Measurements from ENCODE around the gene VSIG10.
"Not testable (repeated sequence)": the region's sequence is repeated elsewhere in the genome, so short reads cannot be mapped to it uniquely, and the experiment has no call there.

Gene VSIG10

GRCh38 chr12:118036672-118037411 lies 67.0 kb downstream of the VSIG10 start:
- DNase-seq: no peak
- Mint-ChIP-seq H3K4me3 (no peak overlapping the region), H3K9me3 (no peaks in the 10 kb centered on the region), H3K36me3 (ENCODE audit: low read depth) (peaks cover 95% of the 10 kb centered on the region), H3K27me3 (no peaks in the 10 kb centered on the region), H3K4me1 (ENCODE audit: low read depth) (peaks cover 73% of the 10 kb centered on the region), H3K27ac (peak overlapping the region; percentile 98)

- peak; percentile 65 for DNase-seq
- peaks cover 94% of the 10 kb centered on the region for H3K36me3 Mint-ChIP-seq (ENCODE audit: low read depth)
- no peaks in the 10 kb centered on the region for H3K27me3 Mint-ChIP-seq
- H3K4me1 Mint-ChIP-seq (ENCODE audit: low read depth): peaks cover 72% of the 10 kb centered on the region
- peak overlapping the region; percentile 98 for H3K27ac Mint-ChIP-seq
- peak overlapping the region; percentile 27 for H3K4me3 Mint-ChIP-seq
- H3K9me3 Mint-ChIP-seq: no peaks in the 10 kb centered on the region
Measured at GRCh38 chr12:118035190-118036041, 68.4 kb downstream of the VSIG10 start.

- no peak for DNase-seq
- no peaks in the 10 kb centered on the region for H3K9me3 Mint-ChIP-seq
- no peaks in the 10 kb centered on the region for H3K27me3 Mint-ChIP-seq
- H3K4me1 Mint-ChIP-seq (ENCODE audit: low read depth): peaks cover 73% of the 10 kb centered on the region
- peak overlapping the region; percentile 98 for H3K27ac Mint-ChIP-seq
- peak overlapping the region; percentile 31 for H3K4me3 Mint-ChIP-seq
- peaks cover 97% of the 10 kb centered on the region for H3K36me3 Mint-ChIP-seq (ENCODE audit: low read depth)
Measured at GRCh38 chr12:118034429-118035189, 69.2 kb downstream of the VSIG10 start.

- Mint-ChIP-seq H3K36me3 (ENCODE audit: low read depth) (peaks cover 98% of the 10 kb centered on the region), H3K27me3 (no peaks in the 10 kb centered on the region), H3K4me3 (peak overlapping the region; percentile 31), H3K9me3 (no peaks in the 10 kb centered on the region), H3K4me1 (ENCODE audit: low read depth) (peaks cover 75% of the 10 kb centered on the region), H3K27ac (peak overlapping the region; percentile 98)
- DNase-seq: no peak
Measured at GRCh38 chr12:118033902-118034301, 69.9 kb downstream of the VSIG10 start.

GRCh38 chr12:118033323-118033722 lies 70.5 kb downstream of the VSIG10 start:
- Mint-ChIP-seq H3K27me3 (no peaks in the 10 kb centered on the region), H3K27ac (peak overlapping the region; percentile 98)

GRCh38 chr12:118032188-118032587 lies 71.6 kb downstream of the VSIG10 start:
- no peak overlapping the region for H3K4me3 Mint-ChIP-seq
- H3K4me1 Mint-ChIP-seq (ENCODE audit: low read depth): peaks cover 67% of the 10 kb centered on the region
- no peaks in the 10 kb centered on the region for H3K9me3 Mint-ChIP-seq
- peaks cover 98% of the 10 kb centered on the region for H3K36me3 Mint-ChIP-seq (ENCODE audit: low read depth)
- peak overlapping the region; percentile 83 for H3K27ac Mint-ChIP-seq
- DNase-seq: no peak
- H3K27me3 Mint-ChIP-seq: no peaks in the 10 kb centered on the region

More at GRCh38 chr12:118033323-118033722, 70.5 kb downstream of the VSIG10 start:
- Mint-ChIP-seq H3K36me3 (ENCODE audit: low read depth) (peaks cover 98% of the 10 kb centered on the region), H3K4me1 (ENCODE audit: low read depth) (peaks cover 75% of the 10 kb centered on the region), H3K4me3 (no peak overlapping the region), H3K9me3 (no peaks in the 10 kb centered on the region)
- no peak for DNase-seq

GRCh38 chr12:118029166-118029565 lies 74.6 kb downstream of the VSIG10 start:
- peaks cover 38% of the 10 kb centered on the region for H3K4me1 Mint-ChIP-seq (ENCODE audit: low read depth)
- no peaks in the 10 kb centered on the region for H3K27me3 Mint-ChIP-seq
- H3K27ac Mint-ChIP-seq: peak overlapping the region; percentile 63
- no peak overlapping the region for H3K4me3 Mint-ChIP-seq
- no peak for DNase-seq
- no peaks in the 10 kb centered on the region for H3K9me3 Mint-ChIP-seq
- H3K36me3 Mint-ChIP-seq (ENCODE audit: low read depth): peaks cover 98% of the 10 kb centered on the region

- Mint-ChIP-seq H3K4me1 (ENCODE audit: low read depth) (peaks cover 14% of the 10 kb centered on the region), H3K27me3 (no peaks in the 10 kb centered on the region), H3K4me3 (no peak overlapping the region), H3K9me3 (no peaks in the 10 kb centered on the region), H3K27ac (peak overlapping the region; percentile 63), H3K36me3 (ENCODE audit: low read depth) (peaks cover 95% of the 10 kb centered on the region)
- no peak for DNase-seq
Measured at GRCh38 chr12:118025168-118025567, 78.6 kb downstream of the VSIG10 start.

GRCh38 chr12:118023301-118023860 lies 80.4 kb downstream of the VSIG10 start:
- Mint-ChIP-seq H3K9me3 (no peaks in the 10 kb centered on the region), H3K27ac (peak overlapping the region; percentile 73), H3K36me3 (ENCODE audit: low read depth) (peaks cover 95% of the 10 kb centered on the region), H3K4me3 (no peak overlapping the region), H3K27me3 (no peaks in the 10 kb centered on the region), H3K4me1 (ENCODE audit: low read depth) (peaks cover 8% of the 10 kb centered on the region)
- no peak for DNase-seq

GRCh38 chr12:118022728-118023109 lies 81.1 kb downstream of the VSIG10 start:
- Mint-ChIP-seq H3K27ac (peak overlapping the region; percentile 73), H3K4me3 (no peak overlapping the region), H3K27me3 (no peaks in the 10 kb centered on the region), H3K4me1 (ENCODE audit: low read depth) (peaks cover 14% of the 10 kb centered on the region), H3K36me3 (ENCODE audit: low read depth) (peaks cover 95% of the 10 kb centered on the region), H3K9me3 (no peaks in the 10 kb centered on the region)
- DNase-seq: no peak

- not testable (repeated sequence) for H3K4me3 Mint-ChIP-seq, H3K9me3 Mint-ChIP-seq, DNase-seq, H3K27me3 Mint-ChIP-seq
- peak overlapping the region; percentile 73 for H3K27ac Mint-ChIP-seq
- H3K4me1 Mint-ChIP-seq (ENCODE audit: low read depth): peaks cover 18% of the 10 kb centered on the region
- H3K36me3 Mint-ChIP-seq (ENCODE audit: low read depth): peaks cover 94% of the 10 kb centered on the region
Measured at GRCh38 chr12:118022097-118022727, 81.6 kb downstream of the VSIG10 start.

- H3K27ac Mint-ChIP-seq: no peak overlapping the region
- DNase-seq: no peak
- H3K4me3 Mint-ChIP-seq: no peak overlapping the region
- no peaks in the 10 kb centered on the region for H3K9me3 Mint-ChIP-seq
- H3K27me3 Mint-ChIP-seq: no peaks in the 10 kb centered on the region
- H3K36me3 Mint-ChIP-seq (ENCODE audit: low read depth): peaks cover 79% of the 10 kb centered on the region
- peaks cover 28% of the 10 kb centered on the region for H3K4me1 Mint-ChIP-seq (ENCODE audit: low read depth)
Measured at GRCh38 chr12:118020036-118020435, 83.8 kb downstream of the VSIG10 start.

- H3K4me1 Mint-ChIP-seq (ENCODE audit: low read depth): peaks cover 28% of the 10 kb centered on the region
- DNase-seq: no peak
- peak overlapping the region; percentile 96 for H3K27ac Mint-ChIP-seq
Measured at GRCh38 chr12:118017926-118018325, 85.9 kb downstream of the VSIG10 start.

More at GRCh38 chr12:118017926-118018325, 85.9 kb downstream of the VSIG10 start:
- Mint-ChIP-seq H3K36me3 (ENCODE audit: low read depth) (peaks cover 63% of the 10 kb centered on the region), H3K27me3 (no peaks in the 10 kb centered on the region), H3K9me3 (no peaks in the 10 kb centered on the region), H3K4me3 (peak overlapping the region; percentile 92)
